Gastrocnemius medialis (tissue), 4 donors: Measurements from ENCODE around the gene IGFBPL1. TPM values are rescaled to one million over a fixed set of nuclear protein-coding genes. Genes with fewer than 3 reads are reported as not detected.
A peak's percentile ranks its signal among the peaks of the same experiment; 100 is the strongest.
"Not testable (repeated sequence)": the region's sequence is repeated elsewhere in the genome, so short reads cannot be mapped to it uniquely, and the experiment has no call there.

Source experiments
- ATAC-seq, 2 donors: fragments of 150-250 bp; one replicate each; pipeline ENCODE4 v1.9.1; 2016
- DNase-seq, 2 donors: peaks; one replicate each; pipeline ENCODE4 v3.0.0-alpha.2; 2019
- H3K27ac ChIP-seq, 4 donors: fragments of 200-600 bp; sonication (generic); 1 replicate in 1 of 4; 2 replicates in 3 of 4; pipeline ENCODE4 v1.5.1; 2016 to 2018; ENCODE audit warnings: mild to moderate bottlenecking in 2 of 4, moderate library complexity in 1 of 4
- H3K27me3 ChIP-seq, 3 donors: fragments of 200-600 bp; sonication (generic) in 2 of 3; 1 replicate in 1 of 3; 2 replicates in 2 of 3; pipeline versions ENCODE4 v1.5.1 to v1.6.0; 2016 to 2019; ENCODE audit warnings: mild to moderate bottlenecking in 1 of 3, moderate library complexity in 1 of 3
- H3K36me3 ChIP-seq, 2 donors: fragments of 200-600 bp; sonication (generic) in 1 of 2; one replicate each; pipeline ENCODE4 v1.5.1; 2017 to 2018
- H3K4me1 ChIP-seq, 2 donors: fragments of 200-600 bp; sonication (generic) in 1 of 2; one replicate each; pipeline ENCODE4 v1.5.1; 2016 to 2017; ENCODE audit warnings: mild to moderate bottlenecking in 2 of 2
- H3K4me3 ChIP-seq, 4 donors: fragments of 200-600 bp; sonication (generic) in 3 of 4; 1 replicate in 1 of 4; 2 replicates in 3 of 4; pipeline ENCODE4 v1.5.1; 2016 to 2019; ENCODE audit warnings: mild to moderate bottlenecking in 2 of 4
- H3K9me3 ChIP-seq, 3 donors: fragments of 200-600 bp; sonication (generic) in 2 of 3; 1 replicate in 1 of 3; 2 replicates in 2 of 3; pipeline ENCODE4 v1.5.1; 2016 to 2019
- CTCF ChIP-seq, 5 experiments: fragments of 450-650 bp in 3 of 5; fragments of 200-600 bp in 2 of 5; sonication (generic) in 2 of 5; IDR thresholded peaks in 4 of 5; conservative IDR thresholded peaks in 1 of 5; 1 replicate in 4 of 5; 2 replicates in 1 of 5; pipeline ENCODE4 v1.5.1; 2016 to 2019; ENCODE audit warnings: antibody characterized with exemption in 5 of 5, mild to moderate bottlenecking in 3 of 5, moderate library complexity in 3 of 5
- POLR2A ChIP-seq, 2 donors: fragments of 450-650 bp; IDR thresholded peaks; one replicate each; pipeline ENCODE4 v1.6.1; 2017; ENCODE audit warnings: antibody characterized with exemption in 2 of 2, mild to moderate bottlenecking in 2 of 2, moderate library complexity in 2 of 2
- in situ Hi-C, 4 donors: fragments of 200-750 bp; cut with MboI; loops; one replicate each; pipeline versions ENCODE4 v1.15.0 to v1.8.0; 2017; ENCODE audit warnings: low sequenced_read_pairs in 4 of 4
- intact Hi-C: fragments of 100-400 bp; cut with DNase I; formaldehyde crosslinking; loops from one replicate; pipeline ENCODE4 v1.15.1; 2023; ENCODE audit warnings: low total_unique reads
- total RNA-seq, 4 donors: library from RNA; depleted of rRNA; stranded (reverse); fragments of >200 nt; gene quantifications; one replicate each; pipeline versions ENCODE4 v1.1.0 to v1.2.3, GENCODE V29; 2016

Gene IGFBPL1
- not detected for total RNA-seq

DNA sequence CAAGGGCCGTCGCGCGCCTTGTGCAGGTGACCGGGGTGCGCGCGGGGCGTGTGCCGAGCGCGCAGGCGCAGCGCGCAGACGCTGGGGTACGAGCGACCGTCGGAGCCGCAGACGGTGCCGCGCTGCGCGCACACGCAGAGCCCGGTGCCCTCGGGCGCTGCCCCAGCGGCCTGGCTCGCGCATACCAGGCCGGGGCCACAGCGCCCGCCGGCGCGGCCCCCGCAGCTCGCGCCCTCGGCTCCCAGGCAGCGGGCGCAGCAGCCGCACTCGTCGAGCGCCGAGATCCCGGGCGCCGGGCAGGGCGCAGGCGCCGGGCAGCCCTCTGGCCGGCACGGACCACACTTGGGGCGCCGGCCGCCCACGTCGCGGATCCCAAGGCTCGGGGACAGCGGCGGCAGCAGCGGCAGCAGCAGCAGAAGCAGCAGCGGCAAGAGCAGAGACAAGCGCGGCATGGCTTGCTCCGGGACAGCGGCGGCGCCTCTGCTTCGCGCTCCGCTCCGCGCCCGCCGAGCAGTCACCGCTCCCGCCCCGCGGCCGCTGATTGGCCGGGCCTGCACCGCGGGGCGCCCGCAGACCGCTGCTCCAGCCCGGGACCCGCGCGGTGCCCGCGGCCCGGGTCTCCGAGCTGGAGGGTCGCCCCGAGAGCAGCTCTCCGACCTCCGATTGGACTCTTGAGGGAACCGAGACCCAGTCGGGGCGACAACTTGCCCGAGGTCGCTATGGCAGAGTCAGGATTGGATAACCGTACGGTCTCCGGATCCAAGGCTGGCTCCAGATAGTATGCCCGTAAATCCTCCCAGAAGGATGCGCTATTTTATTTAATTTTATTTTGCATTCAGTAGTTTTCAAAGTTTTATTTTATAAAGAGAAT, at the start of gene IGFBPL1:
Gene IGFBPL1 (minus strand): TSS at position 482 of the 871 bp plus-strand sequence. CDS start 30 bp downstream, at position 452.
- no peak within 1 kb of the TSS for H3K27ac ChIP-seq
- peak within 1 kb of the TSS in 2 of 4 donors; percentile 22 for H3K4me3 ChIP-seq
- in situ Hi-C loops = loop anchor here in 1 of 4 donors (25.0 kb wide), 1 partner anchor 662 kb away; the partner anchor contains the start of gene TRMT10B
- peaks cover 13 to 33% (median 31%) of the 10 kb centered on the region in 3 donors for H3K27me3 ChIP-seq
- no peak for TF ChIP-seq CTCF (IDR thresholded peaks at IDR 0.05 in 4 of 5, conservative IDR thresholded peaks at IDR 0.05 in 1 of 5)
- no peak for TF ChIP-seq POLR2A (IDR thresholded peaks at IDR 0.05)
- ATAC-seq (no peak), DNase-seq (no peak)
- H3K36me3 ChIP-seq = no peaks in the 10 kb centered on the region
- no peaks in the 10 kb centered on the region for H3K4me1 ChIP-seq
- intact Hi-C loops = no loop called here
- H3K9me3 ChIP-seq = no peaks in the 10 kb centered on the region

DNA sequence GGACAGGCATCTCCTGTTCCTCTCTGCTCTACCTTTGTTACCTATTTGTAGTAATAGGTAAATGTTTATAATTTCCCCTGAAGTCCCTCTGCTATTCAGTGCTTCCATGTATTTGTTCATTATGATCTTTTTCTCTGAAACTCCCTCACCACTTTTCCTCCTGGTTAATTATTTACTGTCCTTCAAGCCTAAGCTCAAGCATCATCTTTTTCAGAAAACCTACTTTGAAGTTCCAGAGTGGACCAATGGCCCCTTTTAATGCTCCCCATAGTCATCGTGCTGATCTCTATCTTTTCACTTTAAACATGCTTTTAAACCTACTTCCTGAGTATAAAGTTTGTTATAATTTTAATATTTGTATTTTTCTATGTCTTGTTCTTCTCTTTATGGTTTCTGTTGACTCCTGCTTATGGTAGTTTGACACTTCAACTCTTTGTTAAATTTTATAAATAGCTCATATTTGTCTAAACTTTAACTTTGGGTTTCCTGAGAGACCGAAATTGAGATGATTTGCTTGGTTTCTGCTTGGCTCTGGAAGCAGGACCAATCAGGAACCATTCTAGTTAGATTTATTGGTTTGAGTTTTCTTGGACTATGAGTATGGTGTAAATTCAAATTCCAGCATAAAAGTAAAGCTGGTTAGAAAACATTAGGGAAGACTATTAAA, 48.5 kb upstream of the IGFBPL1 start:
- DNase-seq, ATAC-seq, H3K27me3 ChIP-seq, in situ Hi-C loops, H3K4me3 ChIP-seq, H3K9me3 ChIP-seq, H3K36me3 ChIP-seq, H3K27ac ChIP-seq, intact Hi-C loops, H3K4me1 ChIP-seq: not testable (repeated sequence)

DNA sequence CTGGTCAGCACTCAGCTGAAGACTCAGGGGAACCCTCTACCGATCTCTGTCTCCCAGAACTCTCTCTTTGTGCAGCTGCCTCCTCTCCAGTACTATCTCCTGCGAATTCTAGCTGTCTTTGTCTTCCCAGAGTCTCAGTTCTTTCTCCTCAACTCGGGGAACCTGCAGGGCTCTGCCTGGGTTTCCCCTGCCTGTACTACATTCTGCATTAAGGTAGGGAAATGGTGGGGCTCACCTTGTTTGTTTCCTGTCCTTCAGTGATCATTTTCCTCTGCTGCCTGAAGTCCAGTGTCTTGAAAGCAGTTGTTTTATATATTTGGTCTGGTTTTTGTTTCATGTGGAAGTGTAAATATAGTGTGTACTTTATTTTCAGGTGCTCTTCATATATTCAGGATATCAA, 43.1 kb upstream of the IGFBPL1 start:
- ATAC-seq = no peak

GRCh38 chr9:38453835-38454234, 29.6 kb upstream of the IGFBPL1 start:
- H3K27ac ChIP-seq = no peak overlapping the region
- H3K4me1 ChIP-seq = no peaks in the 10 kb centered on the region
- no peak for DNase-seq
- no peak overlapping the region for H3K4me3 ChIP-seq
- H3K27me3 ChIP-seq = no peaks in the 10 kb centered on the region
- intact Hi-C loops (no loop called here), in situ Hi-C loops (no loop called here)
- H3K9me3 ChIP-seq = no peaks in the 10 kb centered on the region
- H3K36me3 ChIP-seq = no peaks in the 10 kb centered on the region
- no peak for ATAC-seq
- TF ChIP-seq CTCF (IDR thresholded peaks at IDR 0.05 in 4 of 5, conservative IDR thresholded peaks at IDR 0.05 in 1 of 5) (no peak), POLR2A (IDR thresholded peaks at IDR 0.05) (no peak)

More for the DNA sequence above, 43.1 kb upstream of the IGFBPL1 start:
- intact Hi-C loops = no loop called here
- Histone ChIP-seq H3K27ac (no peak overlapping the region), H3K36me3 (no peaks in the 10 kb centered on the region), H3K4me1 (no peaks in the 10 kb centered on the region), H3K27me3 (no peaks in the 10 kb centered on the region), H3K4me3 (no peak overlapping the region), H3K9me3 (no peaks in the 10 kb centered on the region)
- in situ Hi-C loops = no loop called here
- TF ChIP-seq CTCF (IDR thresholded peaks at IDR 0.05 in 4 of 5, conservative IDR thresholded peaks at IDR 0.05 in 1 of 5) (no peak), POLR2A (IDR thresholded peaks at IDR 0.05) (no peak)
- DNase-seq = no peak

DNA sequence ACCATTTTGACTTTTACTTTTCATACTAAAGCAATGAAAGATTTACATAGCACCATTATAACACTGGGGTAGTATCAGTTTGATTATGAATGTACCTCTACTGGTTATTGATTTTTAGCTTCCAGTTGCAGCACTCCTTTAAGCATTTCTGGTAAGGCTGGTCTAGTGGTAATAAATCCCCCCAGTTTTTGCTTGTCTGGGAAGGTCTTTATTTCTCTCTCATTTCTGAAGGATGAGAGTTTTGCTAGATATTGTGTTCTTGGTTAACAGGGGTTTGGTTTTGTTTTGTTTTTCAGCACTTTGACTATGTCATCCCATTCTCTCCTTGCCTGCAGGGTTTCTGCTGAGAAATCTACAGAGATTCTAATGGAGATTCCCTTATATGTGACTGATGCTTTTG, 26.9 kb upstream of the IGFBPL1 start:
- Histone ChIP-seq H3K36me3 (no peaks in the 10 kb centered on the region), H3K27me3 (no peaks in the 10 kb centered on the region), H3K27ac (no peak overlapping the region), H3K4me3 (no peak overlapping the region), H3K9me3 (no peaks in the 10 kb centered on the region), H3K4me1 (no peaks in the 10 kb centered on the region)
- TF ChIP-seq POLR2A (IDR thresholded peaks at IDR 0.05) (no peak), CTCF (IDR thresholded peaks at IDR 0.05 in 4 of 5, conservative IDR thresholded peaks at IDR 0.05 in 1 of 5) (no peak)
- intact Hi-C loops (no loop called here), in situ Hi-C loops (no loop called here)
- DNase-seq (no peak), ATAC-seq (no peak)
